ENCODE data around the gene ENC1.

The ENC1 gene

DNA sequence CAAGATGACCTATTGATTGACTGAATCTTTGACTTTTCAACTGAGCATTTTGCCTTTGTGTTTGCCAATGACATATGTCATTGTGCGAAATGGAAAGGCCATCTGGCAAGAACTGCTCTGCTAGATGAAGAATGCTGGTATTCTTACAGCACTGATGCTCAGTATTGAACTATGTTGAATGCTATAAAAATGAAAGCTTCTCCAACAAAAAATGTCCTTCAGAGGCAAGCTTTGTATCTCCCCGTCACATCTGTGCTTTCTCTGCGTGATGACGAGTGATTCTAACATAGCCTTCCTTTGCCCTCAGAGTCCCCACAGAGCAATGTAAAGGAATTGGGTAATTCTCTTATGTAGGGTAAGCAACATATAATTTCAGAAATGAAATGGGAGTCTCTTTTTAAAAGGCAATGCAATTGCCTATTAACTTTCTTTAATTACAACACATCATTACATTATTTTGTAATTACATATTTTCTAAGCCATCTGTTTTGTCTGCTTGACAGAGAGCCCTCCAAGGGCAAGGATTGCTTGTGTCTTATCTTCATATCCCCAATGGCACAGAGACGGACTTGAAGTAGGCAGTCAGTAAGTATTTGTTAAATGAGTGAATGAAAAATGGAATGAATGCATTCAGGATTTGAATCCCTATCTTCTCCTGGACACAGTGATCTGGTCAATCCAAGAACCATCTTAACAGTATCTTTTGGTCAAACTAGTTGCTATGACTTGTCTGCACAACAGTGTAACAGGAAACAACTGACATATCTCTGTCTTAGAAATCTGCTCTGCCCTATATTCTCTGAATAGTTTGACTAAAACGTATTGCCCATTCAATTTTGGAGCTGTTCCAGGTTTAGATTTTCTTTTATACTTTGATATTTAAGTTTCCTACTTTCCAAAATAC lies 46.1 kb downstream of the ENC1 start:
- no peak for TF ChIP-seq EZH2phosphoT487 (conservative IDR thresholded peaks at IDR 0.05; ENCODE audit: low read length)
- TF ChIP-seq, protein P1, sequence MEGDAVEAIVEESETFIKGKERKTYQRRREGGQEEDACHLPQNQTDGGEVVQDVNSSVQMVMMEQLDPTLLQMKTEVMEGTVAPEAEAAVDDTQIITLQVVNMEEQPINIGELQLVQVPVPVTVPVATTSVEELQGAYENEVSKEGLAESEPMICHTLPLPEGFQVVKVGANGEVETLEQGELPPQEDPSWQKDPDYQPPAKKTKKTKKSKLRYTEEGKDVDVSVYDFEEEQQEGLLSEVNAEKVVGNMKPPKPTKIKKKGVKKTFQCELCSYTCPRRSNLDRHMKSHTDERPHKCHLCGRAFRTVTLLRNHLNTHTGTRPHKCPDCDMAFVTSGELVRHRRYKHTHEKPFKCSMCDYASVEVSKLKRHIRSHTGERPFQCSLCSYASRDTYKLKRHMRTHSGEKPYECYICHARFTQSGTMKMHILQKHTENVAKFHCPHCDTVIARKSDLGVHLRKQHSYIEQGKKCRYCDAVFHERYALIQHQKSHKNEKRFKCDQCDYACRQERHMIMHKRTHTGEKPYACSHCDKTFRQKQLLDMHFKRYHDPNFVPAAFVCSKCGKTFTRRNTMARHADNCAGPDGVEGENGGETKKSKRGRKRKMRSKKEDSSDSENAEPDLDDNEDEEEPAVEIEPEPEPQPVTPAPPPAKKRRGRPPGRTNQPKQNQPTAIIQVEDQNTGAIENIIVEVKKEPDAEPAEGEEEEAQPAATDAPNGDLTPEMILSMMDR (IDR thresholded peaks at IDR 0.05; ENCODE audit: insufficient read depth, low read length, poor library complexity, severe bottlenecking): no peak
- no peaks in the 10 kb centered on the region for H3K79me2 ChIP-seq (ENCODE audit: insufficient read depth, low read length)

GRCh38 chr5:74589204-74590056 lies 51.1 kb downstream of the ENC1 start:
- TF ChIP-seq EZH2phosphoT487 (conservative IDR thresholded peaks at IDR 0.05; ENCODE audit: low read length): no peak
- TF ChIP-seq, protein P1 (IDR thresholded peaks at IDR 0.05; ENCODE audit: insufficient read depth, low read length, poor library complexity, severe bottlenecking): no peak

More for the DNA sequence above, 46.1 kb downstream of the ENC1 start:
- H3K9me3 ChIP-seq (ENCODE audit: insufficient read depth, low read length): no peaks in the 10 kb centered on the region
- no peaks in the 10 kb centered on the region for H3F3A ChIP-seq (ENCODE audit: insufficient read depth)
- H2AFZ ChIP-seq (ENCODE audit: low read depth, low read length, severe bottlenecking): no peak overlapping the region
- H4K20me1 ChIP-seq (ENCODE audit: low read depth, low read length): no peaks in the 10 kb centered on the region
- no peaks in the 10 kb centered on the region for H3K9me2 ChIP-seq (replicated peaks; ENCODE audit: insufficient read depth, low read length)
- H3K4me2 ChIP-seq (ENCODE audit: low read depth, low read length, poor library complexity, severe bottlenecking): no peak overlapping the region
- H3K4me3 ChIP-seq (ENCODE audit: insufficient read depth, low read length, poor library complexity, severe bottlenecking): no peak overlapping the region
- no peaks in the 10 kb centered on the region for H3K27me3 ChIP-seq (ENCODE audit: low read length)
- no peaks in the 10 kb centered on the region for H3K36me3 ChIP-seq (ENCODE audit: low read length)
- H3K9ac ChIP-seq (ENCODE audit: low read length): no peak overlapping the region
- H3K27ac ChIP-seq (ENCODE audit: low read depth, low read length): no peak overlapping the region

GRCh38 chr5:74588415-74588814 lies 52.1 kb downstream of the ENC1 start:
- Histone ChIP-seq H3K9me2 (replicated peaks; ENCODE audit: insufficient read depth, low read length) (no peaks in the 10 kb centered on the region), H3K4me2 (ENCODE audit: low read depth, low read length, poor library complexity, severe bottlenecking) (no peak overlapping the region), H3K4me3 (ENCODE audit: insufficient read depth, low read length, poor library complexity, severe bottlenecking) (no peak overlapping the region), H2AFZ (ENCODE audit: low read depth, low read length, severe bottlenecking) (no peak overlapping the region), H3K79me2 (ENCODE audit: insufficient read depth, low read length) (no peaks in the 10 kb centered on the region), H3K9me3 (ENCODE audit: insufficient read depth, low read length) (no peaks in the 10 kb centered on the region), H3K36me3 (ENCODE audit: low read length) (no peaks in the 10 kb centered on the region), H3F3A (ENCODE audit: insufficient read depth) (no peaks in the 10 kb centered on the region), H4K20me1 (ENCODE audit: low read depth, low read length) (no peaks in the 10 kb centered on the region), H3K27me3 (ENCODE audit: low read length) (no peaks in the 10 kb centered on the region), H3K27ac (ENCODE audit: low read depth, low read length) (no peak overlapping the region), H3K9ac (ENCODE audit: low read length) (no peak overlapping the region)
- TF ChIP-seq, protein P1 (IDR thresholded peaks at IDR 0.05; ENCODE audit: insufficient read depth, low read length, poor library complexity, severe bottlenecking): no peak
- TF ChIP-seq EZH2phosphoT487 (conservative IDR thresholded peaks at IDR 0.05; ENCODE audit: low read length): no peak

More at GRCh38 chr5:74589204-74590056, 51.1 kb downstream of the ENC1 start:
- no peak overlapping the region for H3K4me3 ChIP-seq (ENCODE audit: insufficient read depth, low read length, poor library complexity, severe bottlenecking)
- no peak overlapping the region for H2AFZ ChIP-seq (ENCODE audit: low read depth, low read length, severe bottlenecking)
- H3K36me3 ChIP-seq (ENCODE audit: low read length): no peaks in the 10 kb centered on the region
- H3F3A ChIP-seq (ENCODE audit: insufficient read depth): no peaks in the 10 kb centered on the region
- H3K9ac ChIP-seq (ENCODE audit: low read length): no peak overlapping the region
- H3K9me2 ChIP-seq (replicated peaks; ENCODE audit: insufficient read depth, low read length): no peaks in the 10 kb centered on the region
- no peak overlapping the region for H3K27ac ChIP-seq (ENCODE audit: low read depth, low read length)
- no peaks in the 10 kb centered on the region for H3K79me2 ChIP-seq (ENCODE audit: insufficient read depth, low read length)
- no peaks in the 10 kb centered on the region for H3K9me3 ChIP-seq (ENCODE audit: insufficient read depth, low read length)
- no peaks in the 10 kb centered on the region for H3K27me3 ChIP-seq (ENCODE audit: low read length)
- no peaks in the 10 kb centered on the region for H4K20me1 ChIP-seq (ENCODE audit: low read depth, low read length)
- H3K4me2 ChIP-seq (ENCODE audit: low read depth, low read length, poor library complexity, severe bottlenecking): no peak overlapping the region
